ENCODE results near the gene AGPAT2. TPM values are rescaled to one million over a fixed set of nuclear protein-coding genes. Genes with fewer than 3 reads are reported as not detected.

The AGPAT2 gene
- total RNA-seq, 1 donor from 2014 or later = 46.1 TPM

- no peak for DNase-seq
These were observed 62.9 kb downstream of the AGPAT2 start for GRCh38 chr9:136624184-136624951.

GRCh38 chr9:136623842-136624183 lies 63.4 kb downstream of the AGPAT2 start:
- DNase-seq = no peak

Other genes with a start within 250 kb of the AGPAT2 start
- 8.3 and 12.1 TPM in 2 replicates for gene INPP5E, start 247.6 kb downstream of the AGPAT2 start, total RNA-seq
- 20.8 and 43.8 TPM in 2 replicates for gene SEC16A, start 204.4 kb downstream of the AGPAT2 start, total RNA-seq
- gene NOTCH1, start 141.4 kb downstream of the AGPAT2 start, total RNA-seq = 157 and 319 TPM in 2 replicates
- gene EGFL7, start 24.5 kb downstream of the AGPAT2 start, total RNA-seq = 571 and 768 TPM in 2 replicates
- gene DIPK1B, start 25.1 kb upstream of the AGPAT2 start, total RNA-seq = 172 and 238 TPM in 2 replicates
- gene LCN10, start 55.5 kb upstream of the AGPAT2 start, total RNA-seq = 0.05 TPM in 1 of 2 replicates, not detected in the other
- 0.68 TPM in 1 of 2 replicates, not detected in the other for gene LCN6, start 61.1 kb upstream of the AGPAT2 start, total RNA-seq
- gene LCN8, start 70.8 kb upstream of the AGPAT2 start, total RNA-seq = not detected in 2 replicates
- 0.05 TPM in 1 of 2 replicates, not detected in the other for gene LCN15, start 77.1 kb upstream of the AGPAT2 start, total RNA-seq
- gene TMEM141, start 103.9 kb upstream of the AGPAT2 start, total RNA-seq = 47.9 and 98.5 TPM in 2 replicates
- 0.37 and 1.0 TPM in 2 replicates for gene CCDC183, start 108.9 kb upstream of the AGPAT2 start, total RNA-seq
- gene RABL6, start 120.5 kb upstream of the AGPAT2 start, total RNA-seq = 69.1 and 95.8 TPM in 2 replicates
- 1.0 TPM in 2 replicates for gene AJM1, start 155.0 kb upstream of the AGPAT2 start, total RNA-seq
- gene PHPT1, start 162.0 kb upstream of the AGPAT2 start, total RNA-seq = 99.0 and 104 TPM in 2 replicates
- gene MAMDC4, start 164.9 kb upstream of the AGPAT2 start, total RNA-seq = 2.0 and 5.1 TPM in 2 replicates
- 309 and 438 TPM in 2 replicates for gene EDF1, start 178.9 kb upstream of the AGPAT2 start, total RNA-seq
- 20.6 and 24.2 TPM in 2 replicates for gene TRAF2, start 199.1 kb upstream of the AGPAT2 start, total RNA-seq

Data from dermis blood vessel endothelial cell (primary cell).